Measurements from ENCODE around the gene UBE4A.
A peak's percentile ranks its signal among the peaks of the same experiment; 100 is the strongest.

UBE4A gene

GRCh38 chr11:118342503-118343161 is 16.8 kb upstream of the UBE4A start, which contains the start of gene CD3D:
Gene CD3D, minus strand, starts transcription at chr11:118342705. Its CDS starts 98 bp downstream, at chr11:118342607.
- no peak for DNase-seq

GRCh38 chr11:118343248-118343647 is 16.2 kb upstream of the UBE4A start:
- no peak for DNase-seq

DNA sequence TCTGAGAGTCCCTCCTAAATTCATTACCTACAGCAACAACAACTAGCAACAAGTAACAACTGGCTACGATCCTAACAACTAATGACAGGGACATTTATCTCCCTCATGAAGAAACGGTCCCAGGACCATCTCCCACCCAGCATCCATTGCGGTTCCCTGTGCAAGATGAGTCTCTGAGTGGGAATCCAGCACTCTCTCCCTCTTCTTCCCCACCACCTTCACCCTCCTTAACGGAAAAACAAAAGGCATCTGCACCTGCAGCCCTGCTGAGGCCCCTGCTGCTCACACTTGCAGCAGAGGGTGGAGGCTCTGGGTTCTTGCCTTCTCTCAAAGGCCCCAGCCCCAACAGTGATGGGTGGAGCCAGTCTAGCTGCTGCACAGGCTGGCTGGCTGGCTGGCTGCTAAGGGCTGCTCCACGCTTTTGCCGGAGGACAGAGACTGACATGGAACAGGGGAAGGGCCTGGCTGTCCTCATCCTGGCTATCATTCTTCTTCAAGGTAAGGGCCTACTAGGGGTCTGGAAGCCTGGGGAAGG is 15.4 kb upstream of the UBE4A start, which contains the start of gene CD3G:
TSS of gene CD3G (plus strand) at position 364 of the 535 bp plus-strand sequence. CDS start at position 444, 80 bp downstream.
- DNase-seq, result peak; percentile 32

GRCh38 chr11:118349475-118349874 is 9.9 kb upstream of the UBE4A start:
- DNase-seq, result no peak

GRCh38 chr11:118353084-118353710 is 6.2 kb upstream of the UBE4A start:
- DNase-seq, result no peak

DNA sequence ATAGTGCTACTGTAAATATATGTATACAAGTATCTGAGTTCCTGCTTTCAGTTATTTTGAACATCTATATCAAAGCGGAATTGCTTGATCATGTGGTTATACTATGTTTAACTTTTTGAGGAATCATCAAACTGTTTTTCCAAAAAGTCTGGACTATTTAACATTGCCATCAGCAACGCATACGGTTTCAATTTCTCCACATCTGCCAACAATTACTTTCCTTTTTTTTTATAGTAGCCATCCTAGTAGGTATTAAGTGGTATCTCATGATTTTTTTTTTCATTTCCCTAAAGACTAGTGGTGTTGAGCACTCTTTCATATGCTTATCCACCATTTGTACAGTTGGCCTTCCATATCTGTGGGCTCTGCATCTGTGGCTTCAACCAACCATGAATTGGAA is 1.3 kb upstream of the UBE4A start:
- DNase-seq, result no peak

DNA sequence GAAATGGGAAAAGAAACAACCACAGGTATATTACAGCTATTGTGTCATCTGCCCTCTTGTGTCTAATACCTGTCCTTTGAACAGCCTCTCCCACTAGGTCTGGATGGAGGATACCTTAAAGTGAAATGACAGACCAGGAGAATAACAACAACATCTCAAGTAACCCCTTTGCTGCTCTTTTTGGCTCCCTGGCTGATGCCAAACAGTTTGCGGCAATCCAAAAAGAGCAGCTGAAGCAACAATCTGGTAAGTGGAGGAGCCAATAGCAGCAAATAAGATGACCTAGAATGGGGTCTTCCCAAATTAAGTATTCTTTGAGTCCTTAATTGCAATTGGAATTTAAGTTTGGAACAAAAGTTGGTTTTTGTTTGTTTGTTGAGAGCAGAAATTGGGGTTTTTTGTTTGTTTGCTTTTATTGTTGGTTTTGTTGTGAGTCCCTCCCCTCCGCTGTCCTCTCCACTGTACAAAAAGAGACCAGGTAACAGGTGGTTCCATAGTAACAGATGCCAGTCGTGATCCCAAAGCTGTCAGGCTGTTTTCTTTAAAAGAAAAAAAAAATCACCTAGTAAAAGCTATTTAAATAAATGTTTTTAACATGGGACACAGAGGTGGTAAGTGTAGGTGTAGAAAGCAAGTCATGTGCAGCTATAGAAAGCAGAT is 5.7 kb downstream of the UBE4A start:
- no peak for DNase-seq

DNA sequence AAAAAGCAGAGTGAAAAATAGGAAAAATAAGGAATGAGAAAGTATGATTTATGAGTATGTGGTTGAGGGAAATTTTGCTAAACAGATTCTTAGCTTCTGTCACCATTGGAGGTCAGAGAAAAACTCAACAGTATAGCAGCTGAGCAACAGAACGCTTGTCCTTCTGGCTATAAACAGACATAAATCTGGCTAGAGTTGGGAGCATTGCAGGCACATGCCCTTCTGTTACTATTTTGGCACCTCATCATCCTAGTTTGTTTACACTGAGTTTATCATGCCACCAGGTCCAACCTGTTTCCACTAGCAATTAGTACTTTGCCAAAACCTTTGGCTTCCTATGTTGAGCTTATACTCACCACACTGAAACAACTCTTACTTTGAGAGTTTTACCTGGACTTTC is 6.9 kb downstream of the UBE4A start:
- DNase-seq, result no peak

DNA sequence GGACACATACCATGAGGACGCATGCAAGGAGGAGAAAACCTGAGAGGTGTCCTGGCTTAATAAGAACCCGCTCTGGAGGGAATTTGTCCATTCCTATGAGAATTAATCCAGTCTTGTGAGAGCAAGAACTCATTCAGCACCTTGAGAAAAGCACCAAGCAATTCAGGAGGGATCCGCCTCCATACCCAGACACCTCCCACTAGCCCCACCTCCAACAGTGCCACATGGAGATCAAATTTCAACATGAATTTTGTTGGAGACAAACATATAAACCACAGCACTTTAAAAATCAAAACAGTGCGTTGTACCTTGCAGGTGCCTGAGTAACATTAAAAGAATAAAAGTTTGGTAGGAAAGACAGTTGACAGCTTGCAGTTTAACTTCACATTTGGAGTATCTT is 11.4 kb downstream of the UBE4A start:
- no peak for DNase-seq

DNA sequence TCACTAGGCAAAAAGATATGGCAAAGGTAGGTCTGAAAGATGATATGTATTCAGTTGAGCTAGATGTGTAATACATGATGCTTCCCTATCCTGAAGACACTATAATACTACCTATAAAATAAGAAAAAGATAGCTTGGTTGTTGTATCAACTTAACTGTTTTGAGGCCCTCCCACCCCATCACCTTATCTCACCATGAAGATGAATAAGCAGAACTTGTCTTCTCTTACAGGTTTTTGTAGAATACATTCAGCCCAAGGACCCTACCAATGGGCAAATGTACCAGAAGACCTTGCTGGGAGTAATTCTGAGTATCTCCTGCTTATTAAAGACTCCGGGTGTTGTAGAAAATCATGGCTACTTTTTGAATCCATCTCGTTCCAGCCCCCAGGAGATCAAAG is 13.9 kb downstream of the UBE4A start:
- DNase-seq, result no peak

GRCh38 chr11:118373871-118374270 is 14.5 kb downstream of the UBE4A start:
- DNase-seq, result no peak

- no peak for DNase-seq
These were observed 15.3 kb downstream of the UBE4A start for GRCh38 chr11:118374729-118375128.

DNA sequence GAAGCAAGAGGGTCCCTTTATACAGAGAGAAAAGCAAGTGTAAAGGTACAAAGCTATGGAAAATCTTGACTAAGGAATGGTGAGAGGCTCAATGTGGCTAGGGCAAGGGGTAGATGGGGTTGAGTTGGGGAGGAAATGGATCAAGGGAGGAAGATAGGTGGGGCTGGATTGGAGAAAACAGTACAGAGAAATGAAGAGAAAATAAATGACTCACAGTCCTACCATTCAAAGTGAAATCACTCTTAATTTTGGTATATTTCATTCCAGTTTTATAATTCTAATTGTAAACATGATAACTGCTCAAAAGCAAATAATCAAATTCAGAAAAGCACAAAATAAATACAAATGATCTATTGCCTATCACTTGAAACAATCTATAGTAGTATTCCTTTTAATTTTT is 16.6 kb downstream of the UBE4A start:
- no peak for DNase-seq

DNA sequence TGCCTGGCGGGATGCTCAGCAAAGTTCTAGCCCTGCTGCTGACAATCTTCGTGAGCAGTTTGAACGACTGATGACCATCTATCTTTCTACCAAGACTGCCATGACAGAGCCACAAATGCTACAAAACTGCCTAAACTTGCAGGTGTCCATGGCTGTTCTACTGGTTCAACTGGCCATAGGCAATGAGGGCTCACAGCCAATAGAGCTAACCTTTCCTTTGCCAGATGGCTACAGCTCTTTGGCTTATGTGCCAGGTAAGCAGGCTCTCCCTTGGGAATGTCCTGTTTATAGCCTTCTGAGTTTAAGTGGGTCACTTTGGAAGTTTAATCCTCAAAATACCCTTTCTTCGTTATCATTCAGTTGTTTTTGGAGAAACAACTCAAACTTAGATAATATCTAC is 20.1 kb downstream of the UBE4A start:
- DNase-seq, result no peak

DNA sequence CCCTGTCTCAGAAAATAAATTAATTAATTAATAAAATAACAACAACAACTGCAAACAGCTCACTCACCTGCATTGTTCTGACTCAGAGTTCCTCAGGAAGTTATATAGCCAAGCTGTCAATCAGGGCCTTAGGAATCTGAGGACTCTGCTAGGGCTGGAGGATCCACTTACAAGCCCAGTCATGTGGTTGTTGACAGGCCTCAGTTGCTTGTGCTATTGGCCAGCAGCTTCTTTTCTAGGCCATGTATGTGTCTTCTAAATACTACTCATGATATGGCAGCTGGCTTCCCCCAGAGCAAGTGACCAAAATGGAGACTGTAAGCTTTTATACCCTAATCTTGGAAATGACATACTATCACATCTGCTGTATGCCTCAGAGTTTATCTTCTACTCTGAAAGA is 21.2 kb downstream of the UBE4A start:
- no peak for DNase-seq

- no peak for DNase-seq
These were observed 23.6 kb downstream of the UBE4A start for GRCh38 chr11:118382954-118383353.

DNA sequence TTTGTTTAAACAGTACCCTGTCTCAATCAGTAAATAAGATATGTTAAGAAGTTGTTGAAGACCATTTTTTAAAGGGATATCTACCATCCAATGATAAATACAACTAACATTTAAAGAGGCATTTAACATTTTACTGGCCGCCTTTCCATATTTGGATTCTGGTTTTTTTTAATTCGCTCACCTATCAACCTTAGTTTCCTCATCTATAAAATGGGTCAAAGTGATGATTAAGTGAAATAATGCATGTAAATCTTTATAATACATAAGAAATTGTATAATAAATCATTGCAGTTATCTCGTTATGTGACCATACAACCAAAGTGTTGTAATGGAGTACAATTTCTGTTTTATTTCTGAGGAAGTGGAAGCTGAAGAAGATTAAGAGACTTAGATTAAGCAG is 24.3 kb downstream of the UBE4A start:
- DNase-seq, result no peak

DNA sequence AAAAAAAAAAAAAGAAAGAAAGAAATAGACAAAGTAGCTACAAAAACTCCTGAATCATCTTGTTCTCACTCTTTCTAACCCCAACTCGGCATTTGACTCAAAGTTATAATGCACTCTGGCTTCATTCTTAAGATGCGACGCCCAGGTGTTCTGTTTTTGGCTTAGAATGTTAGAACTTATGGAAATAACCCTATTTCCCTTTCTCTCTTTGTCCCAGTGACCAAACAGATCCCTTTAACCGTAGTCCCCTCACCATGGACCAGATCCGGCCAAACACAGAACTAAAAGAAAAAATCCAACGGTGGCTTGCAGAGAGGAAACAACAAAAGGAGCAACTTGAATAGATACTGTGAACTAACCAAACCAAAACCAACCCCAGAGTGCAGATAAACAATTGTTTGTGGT is 36.7 kb downstream of the UBE4A start:
- DNase-seq, result no peak

DNA sequence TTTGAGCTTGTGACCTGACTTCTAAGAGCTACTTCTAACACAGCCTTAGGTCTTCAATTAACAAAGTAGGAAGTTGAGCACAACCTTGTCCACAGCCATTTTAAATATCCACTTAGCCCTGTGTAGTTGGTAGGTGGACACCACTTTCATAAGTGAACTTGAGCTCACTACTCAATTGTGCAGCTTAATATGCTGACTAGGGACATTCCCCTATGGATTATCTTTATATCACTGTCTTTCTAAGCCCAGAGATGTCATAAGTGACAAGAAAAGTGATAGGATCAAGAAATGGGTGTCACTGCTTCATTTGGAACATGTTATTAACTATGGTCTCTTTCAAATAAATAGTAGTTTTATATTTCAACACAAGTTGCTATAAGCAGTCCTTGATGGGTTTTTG is 38.0 kb downstream of the UBE4A start:
- DNase-seq, result no peak

DNA sequence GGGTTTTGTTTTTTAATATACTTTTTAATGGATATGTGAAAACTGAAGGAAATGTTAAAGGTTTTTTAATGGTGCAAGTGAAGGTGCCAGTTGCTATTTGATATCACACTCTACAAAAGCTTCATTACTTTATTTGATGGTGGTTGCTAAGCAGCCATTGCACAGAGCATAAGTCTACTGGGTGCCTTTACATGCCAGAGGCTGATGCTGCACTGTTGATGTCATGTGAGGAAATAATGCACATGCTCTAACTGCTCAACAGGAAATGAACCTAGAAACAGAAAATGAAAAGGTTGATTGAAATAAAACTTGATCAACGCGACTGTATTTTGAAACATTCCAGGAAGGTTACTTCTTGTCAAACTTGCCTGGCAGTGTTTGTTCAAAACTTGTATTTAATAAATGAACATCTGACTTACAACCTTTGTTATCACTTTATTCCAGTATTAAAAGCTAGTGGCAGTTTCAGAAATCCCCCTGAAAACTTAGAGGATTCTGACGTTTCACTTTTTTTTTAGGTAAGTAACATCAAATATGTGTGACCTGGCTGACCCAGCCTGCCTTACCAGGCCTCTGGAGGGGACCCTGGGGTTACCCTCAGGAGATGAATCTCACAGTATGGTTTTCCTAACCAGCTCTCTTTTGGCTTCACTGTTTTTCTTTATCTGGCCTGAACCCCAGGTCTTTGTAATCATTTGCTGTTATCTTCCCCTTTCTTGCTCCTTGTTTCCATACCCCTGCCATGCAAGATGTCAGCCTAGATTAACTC is 39.6 kb downstream of the UBE4A start:
- DNase-seq, result no peak

DNA sequence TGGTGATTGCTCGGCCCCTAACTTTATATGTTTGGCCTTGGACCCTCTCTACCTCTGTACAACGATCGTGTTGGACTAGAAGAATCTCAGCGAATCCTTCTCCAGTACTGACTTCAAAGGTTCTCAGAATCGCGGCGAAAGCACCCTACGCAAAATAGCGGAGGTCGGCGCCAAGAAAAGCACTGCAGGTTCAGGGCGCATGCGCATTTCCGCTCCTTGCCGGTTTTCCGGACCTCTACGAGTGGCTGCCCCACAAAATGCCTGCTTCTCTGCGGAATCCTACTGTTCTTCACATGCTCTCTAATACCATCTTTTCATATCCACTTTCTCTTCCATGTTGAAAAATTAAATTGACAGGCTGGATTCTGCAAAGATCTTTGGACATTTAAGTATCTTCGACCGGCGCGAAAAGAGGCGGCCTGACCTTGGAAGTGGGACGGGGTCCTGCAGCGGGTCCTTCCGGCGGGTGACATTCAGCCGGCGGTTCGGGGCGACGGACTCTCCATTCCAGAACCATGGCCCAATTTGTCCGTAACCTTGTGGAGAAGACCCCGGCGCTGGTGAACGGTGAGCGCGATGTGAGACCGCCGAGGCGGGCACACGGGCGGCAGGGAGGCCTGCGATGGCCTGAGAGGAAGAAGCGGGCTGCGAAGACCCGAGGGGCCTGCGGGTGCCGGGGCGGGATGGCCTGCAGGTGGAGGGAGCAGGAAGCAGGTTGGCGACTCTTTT is 41.9 kb downstream of the UBE4A start, which contains the start of gene ATP5MG:
TSS of gene ATP5MG (plus strand) at position 456 of the 729 bp plus-strand sequence. CDS start at position 516, 60 bp downstream.
- peak; percentile 93 for DNase-seq

- no peak for DNase-seq
These were observed 42.6 kb downstream of the UBE4A start for GRCh38 chr11:118401880-118402590.

Measured in NCI-H146 (cell line).